KMS-11 (cell line): ENCODE measurements around the gene POLQ.

ENCODE experiments used
- H2AFZ ChIP-seq: fragments of 200-600 bp; sonication (generic); 2 replicates; pipeline ENCODE4 v1.6.1; 2016; ENCODE audit warnings: antibody characterized with exemption, mixed run types, low read depth
- H3K27ac ChIP-seq: fragments of 200-600 bp; sonication (generic); 2 replicates; pipeline ENCODE4 v1.6.1; 2016; ENCODE audit warnings: mild to moderate bottlenecking, mixed run types
- H3K27me3 ChIP-seq: fragments of 200-600 bp; sonication (generic); 2 replicates; pipeline ENCODE4 v1.6.1; 2017; ENCODE audit warnings: mild to moderate bottlenecking, low read depth, mixed run types, moderate library complexity; ENCODE audit not compliant: insufficient read depth
- H3K36me3 ChIP-seq: fragments of 200-600 bp; sonication (generic); 2 replicates; pipeline ENCODE4 v1.6.1; 2017; ENCODE audit warnings: mild to moderate bottlenecking, mixed run types; ENCODE audit not compliant: insufficient read depth
- H3K4me1 ChIP-seq: fragments of 200-600 bp; sonication (generic); 2 replicates; pipeline ENCODE4 v1.6.1; 2016; ENCODE audit warnings: mild to moderate bottlenecking, low read depth, mixed run types; ENCODE audit not compliant: poor library complexity, severe bottlenecking
- H3K4me2 ChIP-seq: fragments of 200-600 bp; sonication (generic); 2 replicates; pipeline ENCODE4 v1.7.0; 2016; ENCODE audit warnings: mild to moderate bottlenecking, mixed run types
- H3K4me3 ChIP-seq: fragments of 200-600 bp; sonication (generic); IDR thresholded peaks from 2 replicates; pipeline ENCODE4 v1.6.1; 2017; ENCODE audit warnings: low read depth, low read length, mixed read lengths; ENCODE audit not compliant: insufficient read depth
- H3K79me2 ChIP-seq: fragments of 200-600 bp; sonication (generic); 2 replicates; pipeline ENCODE4 v1.6.1; 2016; ENCODE audit warnings: low read depth, mixed run types; ENCODE audit not compliant: insufficient read depth
- H3K9ac ChIP-seq: fragments of 200-600 bp; sonication (generic); 2 replicates; pipeline ENCODE4 v1.6.1; 2016; ENCODE audit warnings: mild to moderate bottlenecking, mixed run types
- H4K20me1 ChIP-seq: fragments of 200-600 bp; sonication (generic); 2 replicates; pipeline ENCODE4 v1.6.1; 2016; ENCODE audit warnings: mild to moderate bottlenecking, mixed run types; ENCODE audit not compliant: insufficient read depth
- CTCF ChIP-seq: fragments of 200-600 bp; sonication (generic); conservative IDR thresholded peaks from 2 replicates; pipeline ENCODE4 v1.6.1; 2017; ENCODE audit warnings: low read depth, mild to moderate bottlenecking, antibody characterized with exemption, low read length, moderate library complexity, mixed read lengths

Gene POLQ

GRCh38 chr3:121436074-121436473, 109.7 kb downstream of the POLQ start:
- H3K4me3 ChIP-seq: no peak overlapping the region
- no peaks in the 10 kb centered on the region; the same call in 1 of the 2 replicates for H3K36me3 ChIP-seq
- no peak overlapping the region for H3K27ac ChIP-seq
- H3K79me2 ChIP-seq: no peaks in the 10 kb centered on the region
- H3K4me1 ChIP-seq: peaks cover 24% of the 10 kb centered on the region
- H3K9ac ChIP-seq: no peak overlapping the region
- no peaks in the 10 kb centered on the region for H4K20me1 ChIP-seq
- no peak overlapping the region for H2AFZ ChIP-seq
- H3K4me2 ChIP-seq: no peak overlapping the region
- no peak for TF ChIP-seq CTCF
- H3K27me3 ChIP-seq: no peaks in the 10 kb centered on the region

- peaks cover 7% of the 10 kb centered on the region; the same call in 1 of the 2 replicates for H3K36me3 ChIP-seq
- no peak overlapping the region for H3K4me3 ChIP-seq
- H3K27me3 ChIP-seq: no peaks in the 10 kb centered on the region
- H4K20me1 ChIP-seq: no peaks in the 10 kb centered on the region
- no peaks in the 10 kb centered on the region for H3K79me2 ChIP-seq
- H3K4me2 ChIP-seq: no peak overlapping the region; the same call in 1 of the 2 replicates
- TF ChIP-seq CTCF: no peak
- no peak overlapping the region for H3K9ac ChIP-seq
- peaks cover 24% of the 10 kb centered on the region for H3K4me1 ChIP-seq
- H3K27ac ChIP-seq: no peak overlapping the region
- no peak overlapping the region for H2AFZ ChIP-seq
Observed at GRCh38 chr3:121431726-121432517, 113.9 kb downstream of the POLQ start.

GRCh38 chr3:121430664-121431215, 115.0 kb downstream of the POLQ start:
- Histone ChIP-seq H4K20me1 (no peaks in the 10 kb centered on the region), H3K4me3 (no peak overlapping the region), H2AFZ (no peak overlapping the region), H3K9ac (no peak overlapping the region), H3K4me2 (no peak overlapping the region), H3K4me1 (peaks cover 24% of the 10 kb centered on the region), H3K36me3 (peaks cover 7% of the 10 kb centered on the region; the same call in 1 of the 2 replicates), H3K79me2 (no peaks in the 10 kb centered on the region), H3K27ac (no peak overlapping the region), H3K27me3 (no peaks in the 10 kb centered on the region)
- no peak for TF ChIP-seq CTCF

GRCh38 chr3:121424549-121424948, 121.2 kb downstream of the POLQ start:
- no peak for TF ChIP-seq CTCF
- H4K20me1 ChIP-seq: no peaks in the 10 kb centered on the region
- H3K36me3 ChIP-seq: no peaks in the 10 kb centered on the region; the same call in 1 of the 2 replicates

More at GRCh38 chr3:121424549-121424948, 121.2 kb downstream of the POLQ start:
- Histone ChIP-seq H3K4me2 (no peak overlapping the region), H3K4me3 (no peak overlapping the region), H2AFZ (no peak overlapping the region), H3K79me2 (no peaks in the 10 kb centered on the region), H3K27ac (no peak overlapping the region), H3K9ac (no peak overlapping the region), H3K27me3 (no peaks in the 10 kb centered on the region), H3K4me1 (no peaks in the 10 kb centered on the region)
